Eye (tissue), 1 donor: ENCODE measurements around the gene RICTOR.

Source experiments
- DNase-seq: peaks from one replicate; pipeline ENCODE4 v3.0.0-alpha.2; 2015

RICTOR gene

GRCh38 chr5:39074017-39074814, at the start of gene RICTOR:
Gene RICTOR (minus strand): TSS chr5:39074399. CDS start chr5:39074377, 22 bp downstream.
- DNase-seq, result peak; percentile 96

GRCh38 chr5:39121922-39122321, 47.7 kb upstream of the RICTOR start:
- no peak for DNase-seq

GRCh38 chr5:39121315-39121714, 47.1 kb upstream of the RICTOR start:
- no peak for DNase-seq

- DNase-seq, result no peak
Measured at GRCh38 chr5:39120052-39120420, 45.8 kb upstream of the RICTOR start.

GRCh38 chr5:39119404-39120051, 45.3 kb upstream of the RICTOR start:
- no peak for DNase-seq

GRCh38 chr5:39118638-39119037, 44.4 kb upstream of the RICTOR start:
- DNase-seq, result no peak

- DNase-seq, result no peak
Measured at GRCh38 chr5:39117401-39117800, 43.2 kb upstream of the RICTOR start.

- DNase-seq, result no peak
Measured at GRCh38 chr5:39116344-39117170, 42.4 kb upstream of the RICTOR start.

- DNase-seq, result no peak
Measured at GRCh38 chr5:39115644-39116343, 41.6 kb upstream of the RICTOR start.

- no peak for DNase-seq
Measured at GRCh38 chr5:39114155-39114554, 40.0 kb upstream of the RICTOR start.

GRCh38 chr5:39113354-39113953, 39.3 kb upstream of the RICTOR start:
- no peak for DNase-seq

- DNase-seq, result no peak
Measured at GRCh38 chr5:39109606-39110005, 35.4 kb upstream of the RICTOR start.

- DNase-seq, result no peak
Measured at GRCh38 chr5:39108987-39109386, 34.8 kb upstream of the RICTOR start.

- no peak for DNase-seq
Measured at GRCh38 chr5:39107350-39107749, 33.2 kb upstream of the RICTOR start.

- DNase-seq, result no peak
Measured at GRCh38 chr5:39106322-39106721, 32.1 kb upstream of the RICTOR start.

GRCh38 chr5:39104221-39104620, 30.0 kb upstream of the RICTOR start:
- no peak for DNase-seq

GRCh38 chr5:39102684-39103155, 28.5 kb upstream of the RICTOR start:
- no peak for DNase-seq

- no peak for DNase-seq
Measured at GRCh38 chr5:39100851-39101396, 26.7 kb upstream of the RICTOR start.

GRCh38 chr5:39100301-39100850, 26.2 kb upstream of the RICTOR start:
- DNase-seq, result no peak

GRCh38 chr5:39099831-39100230, 25.6 kb upstream of the RICTOR start:
- DNase-seq, result no peak

- no peak for DNase-seq
Measured at GRCh38 chr5:39093352-39093751, 19.2 kb upstream of the RICTOR start.
